GM12878 (cell line): ENCODE results near the gene CDH4. TPM values are rescaled to one million over a fixed set of nuclear protein-coding genes. Genes with fewer than 3 reads are reported as not detected.

Experiments
- ATAC-seq: fragments of 200-7000 bp; cut with Tn5 transposase; 3 replicates; pipeline ENCODE4 v1.9.1; 2020; ENCODE audit warnings: mild to moderate bottlenecking, moderate library complexity
- BruUV-seq: library from RNA; stranded (reverse); fragments of 400-500 nt; replicated peaks from 2 replicates; lab custom pipeline; 2021; lab: Mats Ljungman, UMichigan
- CTCF ChIA-PET: fragments of 300-600 bp; sonication (Branson Sonifier 250); formaldehyde crosslinking; extraction: SDS; loops from one replicate; lab custom pipeline; 2021; ENCODE audit warnings: inconsistent platforms; lab: Yijun Ruan, JAX
- POLR2A ChIA-PET: fragments of 350-600 bp; formaldehyde crosslinking; extraction: SDS; loops from one replicate; lab custom pipeline; 2021; ENCODE audit warnings: inconsistent platforms; lab: Charles Lee
- RAD21 ChIA-PET: fragments of 300-600 bp; sonication (Branson Sonifier 250); formaldehyde crosslinking; loops from one replicate; lab custom pipeline; 2023; ENCODE audit warnings: antibody characterized with exemption; ENCODE audit not compliant: unreplicated experiment; lab: Charles Lee
- SMC1A ChIA-PET: fragments of 300-600 bp; sonication (Branson Sonifier 250); formaldehyde crosslinking; loops from one replicate; lab custom pipeline; 2023; ENCODE audit not compliant: unreplicated experiment, uncharacterized antibody; lab: Charles Lee
- DNase-seq: peaks from one replicate; pipeline ENCODE4 v3.0.0-alpha.2; 2011; ENCODE audit warnings: low read depth, low spot score
- FAIRE-seq: peaks from 3 replicates; lab custom pipeline; 2011; peaks lifted over from hg19 to GRCh38; lab: Jason Lieb, UNC
- H2AFZ ChIP-seq: 2 replicates; pipeline ENCODE4 v1.6.0; 2011; ENCODE audit warnings: low read depth, low read length, control low read depth; ENCODE audit not compliant: control insufficient read depth
- H3K27ac ChIP-seq: 2 replicates; pipeline ENCODE4 v1.5.1; 2011; ENCODE audit warnings: control low read depth; ENCODE audit not compliant: control insufficient read depth, insufficient read depth
- H3K27me3 ChIP-seq, 2 experiments: replicated peaks in 1 of 2; 2 replicates each; pipeline versions ENCODE4 v1.6.0 to v1.6.1; 2011; ENCODE audit warnings: low read length in 1 of 2; ENCODE audit not compliant: control insufficient read depth in 2 of 2, insufficient read depth in 2 of 2
- H3K36me3 ChIP-seq, 2 experiments: 2 replicates each; pipeline ENCODE4 v1.5.1; 2011; ENCODE audit warnings: low read length in 1 of 2; ENCODE audit not compliant: control insufficient read depth in 2 of 2, insufficient read depth in 2 of 2
- H3K4me1 ChIP-seq: 2 replicates; pipeline ENCODE4 v1.6.1; 2011; ENCODE audit warnings: mild to moderate bottlenecking, low read length, moderate library complexity, mixed read lengths; ENCODE audit not compliant: control insufficient read depth, insufficient read depth
- H3K4me2 ChIP-seq: 2 replicates; pipeline ENCODE4 v1.6.0; 2011; ENCODE audit warnings: control low read depth; ENCODE audit not compliant: control insufficient read depth, insufficient read depth
- H3K4me3 ChIP-seq: fragments of 200-600 bp; sonication (generic); 2 replicates; pipeline ENCODE4 v1.5.1; 2016
- H3K79me2 ChIP-seq: 2 replicates; pipeline ENCODE4 v1.6.0; 2011; ENCODE audit warnings: low read length; ENCODE audit not compliant: control insufficient read depth, insufficient read depth
- H3K9ac ChIP-seq: 2 replicates; pipeline ENCODE4 v1.8.0; 2011; ENCODE audit warnings: low read length, control low read depth, mixed read lengths; ENCODE audit not compliant: control insufficient read depth, insufficient read depth
- H3K9me3 ChIP-seq: replicated peaks from 3 replicates; pipeline ENCODE4 v1.5.1; 2011; ENCODE audit warnings: mild to moderate bottlenecking, low read length; ENCODE audit not compliant: control insufficient read depth, insufficient read depth
- H4K20me1 ChIP-seq: 2 replicates; pipeline ENCODE4 v1.6.0; 2011; ENCODE audit not compliant: control insufficient read depth, insufficient read depth
- KAT2A ChIP-seq: conservative IDR thresholded peaks from 2 replicates; pipeline ENCODE4 v1.6.1; 2011; ENCODE audit warnings: low read depth, low read length; ENCODE audit not compliant: control insufficient read depth
- NKRF ChIP-seq: fragments of 450-650 bp; conservative IDR thresholded peaks from 2 replicates; pipeline ENCODE4 v1.6.1; 2017; ENCODE audit warnings: mild to moderate bottlenecking, moderate library complexity
- NR2F1 ChIP-seq: fragments of 450-650 bp; conservative IDR thresholded peaks from 2 replicates; pipeline ENCODE4 v1.6.1; 2017; ENCODE audit warnings: mild to moderate bottlenecking
- USF1 ChIP-seq: IDR thresholded peaks from 2 replicates; pipeline ENCODE4 v1.6.1; 2011; ENCODE audit warnings: borderline replicate concordance, low read depth, mild to moderate bottlenecking, moderate library complexity, mixed read lengths, low read length; ENCODE audit not compliant: insufficient read depth; ENCODE audit errors: extremely low read length
- ZBTB11 ChIP-seq: fragments of 450-650 bp; formaldehyde crosslinking; IDR thresholded peaks from 2 replicates; pipeline ENCODE4 v1.5.0; 2022; ENCODE audit warnings: mild to moderate bottlenecking, missing genetic modification characterization
- WGBS: methylation state at CpG from one replicate; pipeline ENCODE4 v1.1.6; 2016; ENCODE audit warnings: low lambda C conversion rate; ENCODE audit not compliant: insufficient replicate concordance, insufficient coverage; ENCODE audit errors: missing lambda C conversion rate; 5-methylcytosine and 5-hydroxymethylcytosine counted together
- in situ Hi-C: fragments of 300-500 bp; cut with MboI; formaldehyde crosslinking; loops from 9 replicates; pipeline ENCODE4 v1.14.3; 2018; ENCODE audit warnings: mixed read lengths
- intact Hi-C: fragments of 100-400 bp; cut with micrococcal nuclease; formaldehyde crosslinking; loops from one replicate; pipeline ENCODE4 v1.14.2; 2022; ENCODE audit not compliant: unreplicated experiment
- polyA plus RNA-seq, 11 experiments: library from polyadenylated mRNA; depleted of rRNA in 4 of 11; unstranded in 6 of 11; stranded (reverse) in 5 of 11; fragments of >200 nt; fragmentation: Nextera tagmentation in 4 of 11; fragmentation: Illumina TruSeq in 1 of 11; extraction: Ambion mirVana in 4 of 11; extraction: Trizol in 1 of 11; gene quantifications; 1 replicate in 1 of 11; 2 replicates in 10 of 11; pipeline versions ENCODE4 v1.2.1 to v1.2.3, GENCODE V29; 2011 to 2016; ENCODE audit warnings: inconsistent platforms in 2 of 11, missing spikeins in 2 of 11, low read depth in 1 of 11
- total RNA-seq, 4 experiments: library from RNA; depleted of rRNA in 3 of 4; stranded (reverse); fragments of >200 nt in 3 of 4; fragmentation: Illumina TruSeq in 1 of 4; extraction: Trizol in 1 of 4; gene quantifications; 2 replicates each; pipeline versions ENCODE4 v1.2.1 to v1.2.3, GENCODE V29; 2013 to 2021

Gene CDH4
- total and polyA plus RNA-seq, 10 of the 15 experiments (the other 5 are each of a cell fraction or from before 2014, with no cell fraction given) = not detected

GRCh38 chr20:61300293-61300692, 48.2 kb downstream of the CDH4 start:
- no peak overlapping the region for H3K27ac ChIP-seq
- ATAC-seq = no peak
- H3K4me2 ChIP-seq = no peak overlapping the region
- intact Hi-C loops (no loop called here), in situ Hi-C loops (loop anchor here (25.0 kb wide), 1 partner anchor 338 kb away; no protein-coding TSS in a partner anchor)
- FAIRE-seq = no peak
- H2AFZ ChIP-seq = no peak overlapping the region
- ChIA-PET RAD21 (no interaction called here), POLR2A (no interaction called here), SMC1A (interaction anchor here (0.7 kb wide), 1 partner anchor 30 kb away, joined by 3 read pairs; no protein-coding TSS in a partner anchor), CTCF (no interaction called here)
- no peaks in the 10 kb centered on the region for H3K4me1 ChIP-seq
- H3K9ac ChIP-seq = no peak overlapping the region
- H3K9me3 ChIP-seq = no peaks in the 10 kb centered on the region; the same call in 2 of the 3 replicates
- no TSS peak for BruUV-seq
- H4K20me1 ChIP-seq = no peaks in the 10 kb centered on the region
- H3K27me3 ChIP-seq = no peaks in the 10 kb centered on the region
- H3K79me2 ChIP-seq = no peaks in the 10 kb centered on the region
- no peak overlapping the region for H3K4me3 ChIP-seq
- H3K36me3 ChIP-seq = no peaks in the 10 kb centered on the region
- TF ChIP-seq NKRF (no peak), ZBTB11 (CRISPR knock-in tag) (no peak), USF1 (no peak), KAT2A (no peak), NR2F1 (no peak)
- no peak for DNase-seq
- WGBS = 33% methylated on average over 14 of the region's 14 CpGs
